GM12878 (cell line): ENCODE results near the gene PRKCE. TPM values are rescaled to one million over a fixed set of nuclear protein-coding genes. Genes with fewer than 3 reads are reported as not detected.

Experiments used
- ATAC-seq: fragments of 200-7000 bp; cut with Tn5 transposase; 3 replicates; pipeline ENCODE4 v1.9.1; 2020; ENCODE audit warnings: mild to moderate bottlenecking, moderate library complexity
- BruUV-seq: library from RNA; stranded (reverse); fragments of 400-500 nt; replicated peaks from 2 replicates; lab custom pipeline; 2021; lab: Mats Ljungman, UMichigan
- CTCF ChIA-PET: fragments of 300-600 bp; sonication (Branson Sonifier 250); formaldehyde crosslinking; extraction: SDS; loops from one replicate; lab custom pipeline; 2021; ENCODE audit warnings: inconsistent platforms; lab: Yijun Ruan, JAX
- POLR2A ChIA-PET: fragments of 350-600 bp; formaldehyde crosslinking; extraction: SDS; loops from one replicate; lab custom pipeline; 2021; ENCODE audit warnings: inconsistent platforms; lab: Charles Lee
- RAD21 ChIA-PET: fragments of 300-600 bp; sonication (Branson Sonifier 250); formaldehyde crosslinking; loops from one replicate; lab custom pipeline; 2023; ENCODE audit warnings: antibody characterized with exemption; ENCODE audit not compliant: unreplicated experiment; lab: Charles Lee
- SMC1A ChIA-PET: fragments of 300-600 bp; sonication (Branson Sonifier 250); formaldehyde crosslinking; loops from one replicate; lab custom pipeline; 2023; ENCODE audit not compliant: unreplicated experiment, uncharacterized antibody; lab: Charles Lee
- DNase-seq: peaks from one replicate; pipeline ENCODE4 v3.0.0-alpha.2; 2011; ENCODE audit warnings: low read depth, low spot score
- FAIRE-seq: peaks from 3 replicates; lab custom pipeline; 2011; peaks lifted over from hg19 to GRCh38; lab: Jason Lieb, UNC
- H2AFZ ChIP-seq: 2 replicates; pipeline ENCODE4 v1.6.0; 2011; ENCODE audit warnings: low read depth, low read length, control low read depth; ENCODE audit not compliant: control insufficient read depth
- H3K27ac ChIP-seq: 2 replicates; pipeline ENCODE4 v1.5.1; 2011; ENCODE audit warnings: control low read depth; ENCODE audit not compliant: control insufficient read depth, insufficient read depth
- H3K27me3 ChIP-seq, 2 experiments: replicated peaks in 1 of 2; 2 replicates each; pipeline versions ENCODE4 v1.6.0 to v1.6.1; 2011; ENCODE audit warnings: low read length in 1 of 2; ENCODE audit not compliant: control insufficient read depth in 2 of 2, insufficient read depth in 2 of 2
- H3K36me3 ChIP-seq, 2 experiments: 2 replicates each; pipeline ENCODE4 v1.5.1; 2011; ENCODE audit warnings: low read length in 1 of 2; ENCODE audit not compliant: control insufficient read depth in 2 of 2, insufficient read depth in 2 of 2
- H3K4me1 ChIP-seq: 2 replicates; pipeline ENCODE4 v1.6.1; 2011; ENCODE audit warnings: mild to moderate bottlenecking, low read length, moderate library complexity, mixed read lengths; ENCODE audit not compliant: control insufficient read depth, insufficient read depth
- H3K4me2 ChIP-seq: 2 replicates; pipeline ENCODE4 v1.6.0; 2011; ENCODE audit warnings: control low read depth; ENCODE audit not compliant: control insufficient read depth, insufficient read depth
- H3K4me3 ChIP-seq: fragments of 200-600 bp; sonication (generic); 2 replicates; pipeline ENCODE4 v1.5.1; 2016
- H3K79me2 ChIP-seq: 2 replicates; pipeline ENCODE4 v1.6.0; 2011; ENCODE audit warnings: low read length; ENCODE audit not compliant: control insufficient read depth, insufficient read depth
- H3K9ac ChIP-seq: 2 replicates; pipeline ENCODE4 v1.8.0; 2011; ENCODE audit warnings: low read length, control low read depth, mixed read lengths; ENCODE audit not compliant: control insufficient read depth, insufficient read depth
- H3K9me3 ChIP-seq: replicated peaks from 3 replicates; pipeline ENCODE4 v1.5.1; 2011; ENCODE audit warnings: mild to moderate bottlenecking, low read length; ENCODE audit not compliant: control insufficient read depth, insufficient read depth
- H4K20me1 ChIP-seq: 2 replicates; pipeline ENCODE4 v1.6.0; 2011; ENCODE audit not compliant: control insufficient read depth, insufficient read depth
- ASH2L ChIP-seq: fragments of 300-600, 200-600 bp; sonication (generic); IDR thresholded peaks from 2 replicates; pipeline ENCODE4 v1.6.1; 2017; ENCODE audit warnings: low read depth, mild to moderate bottlenecking, borderline replicate concordance
- BRCA1 ChIP-seq: IDR thresholded peaks from 2 replicates; pipeline ENCODE4 v1.6.1; 2011; ENCODE audit warnings: low read depth, low read length, improper control_type of control experiment
- CHD4 ChIP-seq: fragments of 200-600 bp; sonication (generic); IDR thresholded peaks from 2 replicates; pipeline ENCODE4 v1.6.1; 2016; ENCODE audit warnings: mild to moderate bottlenecking
- IRF4 ChIP-seq: IDR thresholded peaks from 2 replicates; pipeline ENCODE4 v1.6.1; 2011; ENCODE audit warnings: low read depth, low read length
- MXI1 ChIP-seq: fragments of 150-350 bp; IDR thresholded peaks from 2 replicates; pipeline ENCODE4 v1.6.1; 2011; ENCODE audit warnings: low read depth, mild to moderate bottlenecking, inconsistent platforms, low read length, improper control_type of control experiment
- MYC ChIP-seq: IDR thresholded peaks from 2 replicates; pipeline ENCODE4 v1.6.1; 2011; ENCODE audit warnings: mild to moderate bottlenecking, low read length, moderate library complexity, inconsistent platforms; ENCODE audit not compliant: insufficient read depth, insufficient replicate concordance, insufficient read length, severe bottlenecking
- NFIC ChIP-seq: IDR thresholded peaks from 2 replicates; pipeline ENCODE4 v1.6.1; 2012; ENCODE audit warnings: low read depth, mild to moderate bottlenecking, inconsistent platforms, low read length, moderate library complexity
- SMAD1 ChIP-seq: fragments of 450-650 bp; IDR thresholded peaks from 2 replicates; pipeline ENCODE4 v1.6.1; 2018; ENCODE audit warnings: mild to moderate bottlenecking, low read depth; ENCODE audit not compliant: partially characterized antibody
- SMAD5 ChIP-seq: IDR thresholded peaks from 2 replicates; pipeline ENCODE4 v1.6.1; 2016; ENCODE audit warnings: antibody characterized with exemption, low read depth
- SMARCA5 ChIP-seq: fragments of 450-650 bp; IDR thresholded peaks from 2 replicates; pipeline ENCODE4 v1.6.1; 2017; ENCODE audit warnings: mild to moderate bottlenecking
- WGBS: methylation state at CpG from one replicate; pipeline ENCODE4 v1.1.6; 2016; ENCODE audit warnings: low lambda C conversion rate; ENCODE audit not compliant: insufficient replicate concordance, insufficient coverage; ENCODE audit errors: missing lambda C conversion rate; 5-methylcytosine and 5-hydroxymethylcytosine counted together
- in situ Hi-C: fragments of 300-500 bp; cut with MboI; formaldehyde crosslinking; loops from 9 replicates; pipeline ENCODE4 v1.14.3; 2018; ENCODE audit warnings: mixed read lengths
- intact Hi-C: fragments of 100-400 bp; cut with micrococcal nuclease; formaldehyde crosslinking; loops from one replicate; pipeline ENCODE4 v1.14.2; 2022; ENCODE audit not compliant: unreplicated experiment
- polyA plus RNA-seq, 11 experiments: library from polyadenylated mRNA; depleted of rRNA in 4 of 11; unstranded in 6 of 11; stranded (reverse) in 5 of 11; fragments of >200 nt; fragmentation: Nextera tagmentation in 4 of 11; fragmentation: Illumina TruSeq in 1 of 11; extraction: Ambion mirVana in 4 of 11; extraction: Trizol in 1 of 11; gene quantifications; 1 replicate in 1 of 11; 2 replicates in 10 of 11; pipeline versions ENCODE4 v1.2.1 to v1.2.3, GENCODE V29; 2011 to 2016; ENCODE audit warnings: inconsistent platforms in 2 of 11, missing spikeins in 2 of 11, low read depth in 1 of 11
- total RNA-seq, 4 experiments: library from RNA; depleted of rRNA in 3 of 4; stranded (reverse); fragments of >200 nt in 3 of 4; fragmentation: Illumina TruSeq in 1 of 4; extraction: Trizol in 1 of 4; gene quantifications; 2 replicates each; pipeline versions ENCODE4 v1.2.1 to v1.2.3, GENCODE V29; 2013 to 2021
- TF ChIP-seq, protein P1 (sequence below): IDR thresholded peaks from 2 replicates; pipeline ENCODE4 v1.6.1; 2012; ENCODE audit warnings: low read depth, low read length, improper control_type of control experiment
- TF ChIP-seq, protein P2 (sequence below): fragments of 450-650 bp; IDR thresholded peaks from 2 replicates; pipeline ENCODE4 v1.6.1; 2016; ENCODE audit warnings: mild to moderate bottlenecking
- TF ChIP-seq, protein P3 (sequence below): fragments of 450-650 bp; IDR thresholded peaks from 2 replicates; pipeline ENCODE4 v1.6.1; 2017; ENCODE audit warnings: mild to moderate bottlenecking
- TF ChIP-seq, protein P4 (sequence below): fragments of 450-650 bp; IDR thresholded peaks from 2 replicates; pipeline ENCODE4 v1.6.1; 2017; ENCODE audit warnings: mild to moderate bottlenecking, moderate library complexity

The PRKCE gene
- total and polyA plus RNA-seq, 10 of the 15 experiments (the other 5 are each of a cell fraction or from before 2014, with no cell fraction given): 2.6 to 28.2 (median 11.3) TPM

DNA sequence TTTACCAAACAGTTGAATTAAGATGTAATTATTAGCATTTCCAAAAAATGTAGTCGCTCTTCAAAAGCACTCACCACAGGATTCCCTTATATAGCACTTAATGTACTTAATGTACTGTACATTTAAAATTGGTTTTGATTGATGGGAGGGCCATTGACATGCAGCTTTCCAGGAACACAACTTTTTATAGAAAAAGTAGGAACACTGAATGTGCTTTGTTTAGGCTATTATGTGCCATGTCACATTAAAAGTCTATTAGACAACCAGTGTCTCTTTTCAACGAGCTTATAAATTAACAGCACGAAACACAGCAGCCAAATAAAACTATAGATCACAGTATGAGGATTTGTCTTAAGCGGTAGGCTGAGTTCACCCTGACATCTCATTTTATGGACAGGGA lies 301.1 kb downstream of the PRKCE start (continued):
- no peak for TF ChIP-seq MYC
- TF ChIP-seq SMAD5: no peak
- no peak for TF ChIP-seq BRCA1
- TF ChIP-seq, protein P1, sequence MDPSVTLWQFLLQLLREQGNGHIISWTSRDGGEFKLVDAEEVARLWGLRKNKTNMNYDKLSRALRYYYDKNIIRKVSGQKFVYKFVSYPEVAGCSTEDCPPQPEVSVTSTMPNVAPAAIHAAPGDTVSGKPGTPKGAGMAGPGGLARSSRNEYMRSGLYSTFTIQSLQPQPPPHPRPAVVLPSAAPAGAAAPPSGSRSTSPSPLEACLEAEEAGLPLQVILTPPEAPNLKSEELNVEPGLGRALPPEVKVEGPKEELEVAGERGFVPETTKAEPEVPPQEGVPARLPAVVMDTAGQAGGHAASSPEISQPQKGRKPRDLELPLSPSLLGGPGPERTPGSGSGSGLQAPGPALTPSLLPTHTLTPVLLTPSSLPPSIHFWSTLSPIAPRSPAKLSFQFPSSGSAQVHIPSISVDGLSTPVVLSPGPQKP: no peak
- TF ChIP-seq, protein P2, sequence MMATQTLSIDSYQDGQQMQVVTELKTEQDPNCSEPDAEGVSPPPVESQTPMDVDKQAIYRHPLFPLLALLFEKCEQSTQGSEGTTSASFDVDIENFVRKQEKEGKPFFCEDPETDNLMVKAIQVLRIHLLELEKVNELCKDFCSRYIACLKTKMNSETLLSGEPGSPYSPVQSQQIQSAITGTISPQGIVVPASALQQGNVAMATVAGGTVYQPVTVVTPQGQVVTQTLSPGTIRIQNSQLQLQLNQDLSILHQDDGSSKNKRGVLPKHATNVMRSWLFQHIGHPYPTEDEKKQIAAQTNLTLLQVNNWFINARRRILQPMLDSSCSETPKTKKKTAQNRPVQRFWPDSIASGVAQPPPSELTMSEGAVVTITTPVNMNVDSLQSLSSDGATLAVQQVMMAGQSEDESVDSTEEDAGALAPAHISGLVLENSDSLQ: no peak
- TF ChIP-seq, protein P3, sequence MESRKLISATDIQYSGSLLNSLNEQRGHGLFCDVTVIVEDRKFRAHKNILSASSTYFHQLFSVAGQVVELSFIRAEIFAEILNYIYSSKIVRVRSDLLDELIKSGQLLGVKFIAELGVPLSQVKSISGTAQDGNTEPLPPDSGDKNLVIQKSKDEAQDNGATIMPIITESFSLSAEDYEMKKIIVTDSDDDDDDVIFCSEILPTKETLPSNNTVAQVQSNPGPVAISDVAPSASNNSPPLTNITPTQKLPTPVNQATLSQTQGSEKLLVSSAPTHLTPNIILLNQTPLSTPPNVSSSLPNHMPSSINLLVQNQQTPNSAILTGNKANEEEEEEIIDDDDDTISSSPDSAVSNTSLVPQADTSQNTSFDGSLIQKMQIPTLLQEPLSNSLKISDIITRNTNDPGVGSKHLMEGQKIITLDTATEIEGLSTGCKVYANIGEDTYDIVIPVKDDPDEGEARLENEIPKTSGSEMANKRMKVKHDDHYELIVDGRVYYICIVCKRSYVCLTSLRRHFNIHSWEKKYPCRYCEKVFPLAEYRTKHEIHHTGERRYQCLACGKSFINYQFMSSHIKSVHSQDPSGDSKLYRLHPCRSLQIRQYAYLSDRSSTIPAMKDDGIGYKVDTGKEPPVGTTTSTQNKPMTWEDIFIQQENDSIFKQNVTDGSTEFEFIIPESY: no peak
- no peak for TF ChIP-seq NFIC
- TF ChIP-seq, all 136 proteins: peak for 0

DNA sequence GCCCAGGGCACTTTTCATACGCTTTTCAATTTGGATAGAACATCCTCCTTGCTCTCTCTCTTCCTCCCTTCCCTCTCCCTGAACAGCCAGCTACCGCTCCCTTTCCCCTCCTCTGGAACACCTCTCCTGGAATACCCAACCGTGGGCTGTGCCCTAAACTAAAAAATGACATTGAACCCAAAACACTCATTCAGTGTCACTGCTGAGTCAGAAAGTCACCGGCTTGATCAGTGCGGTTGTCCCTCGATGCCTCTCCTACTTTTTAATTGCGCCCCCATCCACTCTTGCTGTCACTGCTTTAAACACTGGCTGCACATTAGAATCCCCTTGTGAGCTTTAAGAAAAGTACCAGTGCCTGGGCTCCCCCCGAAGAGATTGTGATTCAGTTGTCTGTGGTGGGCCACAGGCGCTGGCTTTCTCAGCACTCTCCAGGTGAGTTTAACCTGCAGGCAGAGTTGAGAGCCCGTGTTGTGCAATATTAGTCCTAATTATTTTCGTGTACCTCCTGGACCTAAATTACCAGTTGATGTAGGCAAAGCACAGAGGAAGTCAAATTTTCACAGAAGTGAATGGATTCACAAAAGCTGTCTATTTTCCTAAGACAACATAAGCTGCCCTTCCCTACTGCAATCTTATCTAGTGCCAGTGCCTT lies 302.0 kb downstream of the PRKCE start:
- no peak overlapping the region for H3K9ac ChIP-seq
- no peak overlapping the region for H2AFZ ChIP-seq
- TF ChIP-seq MXI1 (no peak), SMAD1 (no peak), IRF4 (no peak), SMARCA5 (no peak), NFIC (no peak), ASH2L (no peak), CHD4 (no peak)
- TF ChIP-seq, protein P4, sequence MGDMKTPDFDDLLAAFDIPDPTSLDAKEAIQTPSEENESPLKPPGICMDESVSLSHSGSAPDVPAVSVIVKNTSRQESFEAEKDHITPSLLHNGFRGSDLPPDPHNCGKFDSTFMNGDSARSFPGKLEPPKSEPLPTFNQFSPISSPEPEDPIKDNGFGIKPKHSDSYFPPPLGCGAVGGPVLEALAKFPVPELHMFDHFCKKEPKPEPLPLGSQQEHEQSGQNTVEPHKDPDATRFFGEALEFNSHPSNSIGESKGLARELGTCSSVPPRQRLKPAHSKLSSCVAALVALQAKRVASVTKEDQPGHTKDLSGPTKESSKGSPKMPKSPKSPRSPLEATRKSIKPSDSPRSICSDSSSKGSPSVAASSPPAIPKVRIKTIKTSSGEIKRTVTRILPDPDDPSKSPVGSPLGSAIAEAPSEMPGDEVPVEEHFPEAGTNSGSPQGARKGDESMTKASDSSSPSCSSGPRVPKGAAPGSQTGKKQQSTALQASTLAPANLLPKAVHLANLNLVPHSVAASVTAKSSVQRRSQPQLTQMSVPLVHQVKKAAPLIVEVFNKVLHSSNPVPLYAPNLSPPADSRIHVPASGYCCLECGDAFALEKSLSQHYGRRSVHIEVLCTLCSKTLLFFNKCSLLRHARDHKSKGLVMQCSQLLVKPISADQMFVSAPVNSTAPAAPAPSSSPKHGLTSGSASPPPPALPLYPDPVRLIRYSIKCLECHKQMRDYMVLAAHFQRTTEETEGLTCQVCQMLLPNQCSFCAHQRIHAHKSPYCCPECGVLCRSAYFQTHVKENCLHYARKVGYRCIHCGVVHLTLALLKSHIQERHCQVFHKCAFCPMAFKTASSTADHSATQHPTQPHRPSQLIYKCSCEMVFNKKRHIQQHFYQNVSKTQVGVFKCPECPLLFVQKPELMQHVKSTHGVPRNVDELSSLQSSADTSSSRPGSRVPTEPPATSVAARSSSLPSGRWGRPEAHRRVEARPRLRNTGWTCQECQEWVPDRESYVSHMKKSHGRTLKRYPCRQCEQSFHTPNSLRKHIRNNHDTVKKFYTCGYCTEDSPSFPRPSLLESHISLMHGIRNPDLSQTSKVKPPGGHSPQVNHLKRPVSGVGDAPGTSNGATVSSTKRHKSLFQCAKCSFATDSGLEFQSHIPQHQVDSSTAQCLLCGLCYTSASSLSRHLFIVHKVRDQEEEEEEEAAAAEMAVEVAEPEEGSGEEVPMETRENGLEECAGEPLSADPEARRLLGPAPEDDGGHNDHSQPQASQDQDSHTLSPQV: no peak

More for the DNA sequence above, 302.0 kb downstream of the PRKCE start:
- Histone ChIP-seq H3K9me3 (no peaks in the 10 kb centered on the region), H3K27me3 (no peaks in the 10 kb centered on the region), H3K4me1 (no peaks in the 10 kb centered on the region), H4K20me1 (no peaks in the 10 kb centered on the region), H3K36me3 (no peaks in the 10 kb centered on the region), H3K4me3 (no peak overlapping the region), H3K27ac (no peak overlapping the region), H3K4me2 (no peak overlapping the region), H3K79me2 (no peaks in the 10 kb centered on the region)
- ATAC-seq (no peak), FAIRE-seq (no peak), DNase-seq (no peak)
- 70% methylated on average over 11 of the region's 11 CpGs for WGBS
- POLR2A ChIA-PET: interaction anchor here (1.6 kb wide), 1 partner anchor 12 kb away, joined by 4 read pairs; no protein-coding TSS in a partner anchor
- BruUV-seq: no TSS peak
- RAD21 ChIA-PET: no interaction called here
- CTCF ChIA-PET: interaction anchor here (0.8 to 1.7 kb wide), 3 partner anchors 40 to 344 kb away, joined by 3 to 4 read pairs (median 3); no protein-coding TSS in a partner anchor
- intact Hi-C loops: no loop called here
- SMC1A ChIA-PET: no interaction called here
- in situ Hi-C loops: no loop called here
